ENCODE data around the gene C6.

- no peak for TF ChIP-seq IRF2 (CRISPR knock-in tag; IDR thresholded peaks at IDR 0.05)
- no peak for TF ChIP-seq SMC3 (IDR thresholded peaks at IDR 0.05; ENCODE audit: low read length)
- TF ChIP-seq, protein P1, sequence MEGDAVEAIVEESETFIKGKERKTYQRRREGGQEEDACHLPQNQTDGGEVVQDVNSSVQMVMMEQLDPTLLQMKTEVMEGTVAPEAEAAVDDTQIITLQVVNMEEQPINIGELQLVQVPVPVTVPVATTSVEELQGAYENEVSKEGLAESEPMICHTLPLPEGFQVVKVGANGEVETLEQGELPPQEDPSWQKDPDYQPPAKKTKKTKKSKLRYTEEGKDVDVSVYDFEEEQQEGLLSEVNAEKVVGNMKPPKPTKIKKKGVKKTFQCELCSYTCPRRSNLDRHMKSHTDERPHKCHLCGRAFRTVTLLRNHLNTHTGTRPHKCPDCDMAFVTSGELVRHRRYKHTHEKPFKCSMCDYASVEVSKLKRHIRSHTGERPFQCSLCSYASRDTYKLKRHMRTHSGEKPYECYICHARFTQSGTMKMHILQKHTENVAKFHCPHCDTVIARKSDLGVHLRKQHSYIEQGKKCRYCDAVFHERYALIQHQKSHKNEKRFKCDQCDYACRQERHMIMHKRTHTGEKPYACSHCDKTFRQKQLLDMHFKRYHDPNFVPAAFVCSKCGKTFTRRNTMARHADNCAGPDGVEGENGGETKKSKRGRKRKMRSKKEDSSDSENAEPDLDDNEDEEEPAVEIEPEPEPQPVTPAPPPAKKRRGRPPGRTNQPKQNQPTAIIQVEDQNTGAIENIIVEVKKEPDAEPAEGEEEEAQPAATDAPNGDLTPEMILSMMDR (CRISPR knock-in tag; IDR thresholded peaks at IDR 0.05) = no peak
- TF ChIP-seq PHB2 (IDR thresholded peaks at IDR 0.05; ENCODE audit: partially characterized antibody) = no peak
- TF ChIP-seq, protein P2, sequence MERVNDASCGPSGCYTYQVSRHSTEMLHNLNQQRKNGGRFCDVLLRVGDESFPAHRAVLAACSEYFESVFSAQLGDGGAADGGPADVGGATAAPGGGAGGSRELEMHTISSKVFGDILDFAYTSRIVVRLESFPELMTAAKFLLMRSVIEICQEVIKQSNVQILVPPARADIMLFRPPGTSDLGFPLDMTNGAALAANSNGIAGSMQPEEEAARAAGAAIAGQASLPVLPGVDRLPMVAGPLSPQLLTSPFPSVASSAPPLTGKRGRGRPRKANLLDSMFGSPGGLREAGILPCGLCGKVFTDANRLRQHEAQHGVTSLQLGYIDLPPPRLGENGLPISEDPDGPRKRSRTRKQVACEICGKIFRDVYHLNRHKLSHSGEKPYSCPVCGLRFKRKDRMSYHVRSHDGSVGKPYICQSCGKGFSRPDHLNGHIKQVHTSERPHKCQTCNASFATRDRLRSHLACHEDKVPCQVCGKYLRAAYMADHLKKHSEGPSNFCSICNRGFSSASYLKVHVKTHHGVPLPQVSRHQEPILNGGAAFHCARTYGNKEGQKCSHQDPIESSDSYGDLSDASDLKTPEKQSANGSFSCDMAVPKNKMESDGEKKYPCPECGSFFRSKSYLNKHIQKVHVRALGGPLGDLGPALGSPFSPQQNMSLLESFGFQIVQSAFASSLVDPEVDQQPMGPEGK (CRISPR knock-in tag; IDR thresholded peaks at IDR 0.05) = no peak
- no peak for TF ChIP-seq TAF1 (CRISPR knock-in tag; IDR thresholded peaks at IDR 0.05)
- no peak for TF ChIP-seq PHF20 (CRISPR knock-in tag; IDR thresholded peaks at IDR 0.05)
- no peak for TF ChIP-seq HBP1 (CRISPR knock-in tag; IDR thresholded peaks at IDR 0.05; ENCODE audit: low read depth)
- TF ChIP-seq SIN3A (IDR thresholded peaks at IDR 0.05; ENCODE audit: borderline replicate concordance, low read depth, low read length) = no peak
- no peak for TF ChIP-seq ZNF225 (CRISPR knock-in tag; IDR thresholded peaks at IDR 0.05)
Measured at GRCh38 chr5:41093803-41094202, 119.5 kb downstream of the C6 start.

All from HepG2 (cell line).